GM12878 (cell line): ENCODE results near the gene AFF1.
"Not testable (repeated sequence)": the region's sequence is repeated elsewhere in the genome, so short reads cannot be mapped to it uniquely, and the experiment has no call there.

Experiments
- CHD2 ChIP-seq: IDR thresholded peaks from 2 replicates; pipeline ENCODE4 v1.6.1; 2011; ENCODE audit warnings: low read depth, low read length, improper control_type of control experiment, borderline replicate concordance
- CTCF ChIP-seq, 3 experiments: IDR thresholded peaks in 2 of 3; conservative IDR thresholded peaks in 1 of 3; 2 replicates each; pipeline ENCODE4 v1.5.1; 2011; ENCODE audit warnings: low read depth in 3 of 3, low read length in 3 of 3, mild to moderate bottlenecking in 3 of 3, control low read depth in 2 of 3, moderate library complexity in 2 of 3, inconsistent platforms in 1 of 3, mixed read lengths in 1 of 3; ENCODE audit not compliant: control insufficient read depth in 2 of 3, insufficient read depth in 1 of 3; ENCODE audit errors: extremely low read depth in 1 of 3
- FOXK2 ChIP-seq: fragments of 450-650 bp; IDR thresholded peaks from 2 replicates; pipeline ENCODE4 v1.6.1; 2017; ENCODE audit warnings: mild to moderate bottlenecking, moderate library complexity
- MTA2 ChIP-seq: fragments of 450-650 bp; IDR thresholded peaks from 2 replicates; pipeline ENCODE4 v1.6.1; 2016; ENCODE audit warnings: low read depth, mild to moderate bottlenecking, moderate library complexity
- NBN ChIP-seq: fragments of 450-650 bp; IDR thresholded peaks from 2 replicates; pipeline ENCODE4 v1.6.1; 2016
- SMC3 ChIP-seq: IDR thresholded peaks from 2 replicates; pipeline ENCODE4 v1.6.1; 2011; ENCODE audit warnings: low read length, improper control_type of control experiment, borderline replicate concordance
- TARDBP ChIP-seq: IDR thresholded peaks from 2 replicates; pipeline ENCODE4 v1.6.1; 2016; ENCODE audit warnings: borderline replicate concordance
- YY1 ChIP-seq: IDR thresholded peaks from 2 replicates; pipeline ENCODE4 v1.6.1; 2011; ENCODE audit warnings: low read depth, mild to moderate bottlenecking, low read length
- TF ChIP-seq, protein P1 (sequence below): IDR thresholded peaks from 2 replicates; pipeline ENCODE4 v1.6.1; 2011; ENCODE audit warnings: low read depth, mild to moderate bottlenecking, low read length, moderate library complexity, borderline replicate concordance; ENCODE audit errors: extremely low read depth
- TF ChIP-seq, protein P2 (sequence below): fragments of 450-650 bp; conservative IDR thresholded peaks from 2 replicates; pipeline ENCODE4 v1.6.1; 2017; ENCODE audit warnings: mild to moderate bottlenecking, moderate library complexity

- TF ChIP-seq YY1; MTA2; CTCF (IDR thresholded peaks at IDR 0.05 in 2 of 3, conservative IDR thresholded peaks at IDR 0.05 in 1 of 3; ENCODE audit: control insufficient read depth in 2 of 3, extremely low read depth in 1 of 3, insufficient read depth in 1 of 3, low read depth in 3 of 3, low read length in 3 of 3); TARDBP; CHD2; SMC3; FOXK2; NBN: not testable (repeated sequence)
- TF ChIP-seq, protein P1, sequence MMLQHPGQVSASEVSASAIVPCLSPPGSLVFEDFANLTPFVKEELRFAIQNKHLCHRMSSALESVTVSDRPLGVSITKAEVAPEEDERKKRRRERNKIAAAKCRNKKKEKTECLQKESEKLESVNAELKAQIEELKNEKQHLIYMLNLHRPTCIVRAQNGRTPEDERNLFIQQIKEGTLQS, result not testable (repeated sequence)
- TF ChIP-seq, protein P2, sequence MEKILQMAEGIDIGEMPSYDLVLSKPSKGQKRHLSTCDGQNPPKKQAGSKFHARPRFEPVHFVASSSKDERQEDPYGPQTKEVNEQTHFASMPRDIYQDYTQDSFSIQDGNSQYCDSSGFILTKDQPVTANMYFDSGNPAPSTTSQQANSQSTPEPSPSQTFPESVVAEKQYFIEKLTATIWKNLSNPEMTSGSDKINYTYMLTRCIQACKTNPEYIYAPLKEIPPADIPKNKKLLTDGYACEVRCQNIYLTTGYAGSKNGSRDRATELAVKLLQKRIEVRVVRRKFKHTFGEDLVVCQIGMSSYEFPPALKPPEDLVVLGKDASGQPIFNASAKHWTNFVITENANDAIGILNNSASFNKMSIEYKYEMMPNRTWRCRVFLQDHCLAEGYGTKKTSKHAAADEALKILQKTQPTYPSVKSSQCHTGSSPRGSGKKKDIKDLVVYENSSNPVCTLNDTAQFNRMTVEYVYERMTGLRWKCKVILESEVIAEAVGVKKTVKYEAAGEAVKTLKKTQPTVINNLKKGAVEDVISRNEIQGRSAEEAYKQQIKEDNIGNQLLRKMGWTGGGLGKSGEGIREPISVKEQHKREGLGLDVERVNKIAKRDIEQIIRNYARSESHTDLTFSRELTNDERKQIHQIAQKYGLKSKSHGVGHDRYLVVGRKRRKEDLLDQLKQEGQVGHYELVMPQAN, result not testable (repeated sequence)
Observed at GRCh38 chr4:87072545-87072944, 137.7 kb downstream of the AFF1 start.
